GM18502 (cell line): ENCODE measurements around the gene ZNF180.
"Not testable (repeated sequence)": the region's sequence is repeated elsewhere in the genome, so short reads cannot be mapped to it uniquely, and the experiment has no call there.

Experiments used
- ATAC-seq: cut with Tn5 transposase; IDR thresholded peaks from one replicate; pipeline ENCODE4 v1.9.1; 2021; ENCODE audit warnings: mild to moderate bottlenecking; ENCODE audit not compliant: unreplicated experiment, poor library complexity

ZNF180 gene

GRCh38 chr19:44499559-44499958 lies 763 bp downstream of the ZNF180 start:
- ATAC-seq, result no peak

- ATAC-seq, result no peak
These were observed 1.3 kb downstream of the ZNF180 start for GRCh38 chr19:44498988-44499387.

- ATAC-seq, result no peak
These were observed 3.6 kb downstream of the ZNF180 start for GRCh38 chr19:44496711-44497110.

GRCh38 chr19:44476559-44477408 lies 23.5 kb downstream of the ZNF180 start:
- ATAC-seq, result no peak

- ATAC-seq, result not testable (repeated sequence)
These were observed 31.6 kb downstream of the ZNF180 start for GRCh38 chr19:44468730-44469129.

- ATAC-seq, result not testable (repeated sequence)
These were observed 37.6 kb downstream of the ZNF180 start for GRCh38 chr19:44462600-44463286.

GRCh38 chr19:44456016-44456415 lies 44.3 kb downstream of the ZNF180 start:
- not testable (repeated sequence) for ATAC-seq

- no peak for ATAC-seq
These were observed 45.2 kb downstream of the ZNF180 start for GRCh38 chr19:44455100-44455499.

- no peak for ATAC-seq
These were observed 48.0 kb downstream of the ZNF180 start for GRCh38 chr19:44452367-44452766.

GRCh38 chr19:44451687-44452086 lies 48.6 kb downstream of the ZNF180 start:
- no peak for ATAC-seq

- ATAC-seq, result no peak
These were observed 52.2 kb downstream of the ZNF180 start, which contains the start of gene ZNF229 for GRCh38 chr19:44447916-44448674. Gene ZNF229, minus strand, starts transcription at chr19:44448472. Its CDS starts 5,625 bp downstream, at chr19:44442847.

GRCh38 chr19:44438441-44438840 lies 61.9 kb downstream of the ZNF180 start:
- ATAC-seq, result no peak

GRCh38 chr19:44435441-44435840 lies 64.9 kb downstream of the ZNF180 start:
- no peak for ATAC-seq

- ATAC-seq, result no peak
These were observed 69.4 kb downstream of the ZNF180 start for GRCh38 chr19:44430956-44431355.
